ENCODE data around the gene CCK.

CCK gene

DNA sequence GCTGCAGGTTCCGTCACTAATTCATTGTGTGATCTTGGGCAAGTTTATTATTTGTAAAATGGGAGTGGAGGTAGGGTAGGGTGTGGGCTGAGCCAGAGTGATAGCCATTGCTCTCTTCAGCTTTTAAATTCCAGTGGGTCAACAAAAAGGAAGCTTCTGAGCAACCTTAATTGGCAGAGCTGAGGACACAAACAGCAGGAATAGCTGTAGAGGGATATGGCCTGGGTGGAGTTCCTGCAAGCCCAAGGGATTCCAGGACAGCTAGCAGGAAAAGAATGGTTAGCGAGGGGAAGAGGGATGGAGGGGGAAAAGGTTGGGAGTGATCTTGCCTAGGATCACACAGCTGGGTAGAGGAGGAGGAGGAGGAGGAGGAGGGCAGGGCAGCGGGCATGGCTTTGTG, 11.4 kb downstream of the CCK start:
- Histone ChIP-seq H3K27me3 (ENCODE audit: control insufficient read depth in 5 of 5, insufficient read depth in 4 of 5, low read length in 5 of 5) (peaks cover 0 to 10% (median 3%) of the 10 kb centered on the region in 5 donors), H3K9ac (ENCODE audit: low read length in 5 of 5) (no peak overlapping the region), H3K4me1 (ENCODE audit: control insufficient read depth in 5 of 5, insufficient read depth in 5 of 5, low read length in 5 of 5) (no peaks in the 10 kb centered on the region), H3K4me3 (ENCODE audit: low read depth in 1 of 5, low read length in 5 of 5) (no peak overlapping the region), H3K36me3 (ENCODE audit: control insufficient read depth in 5 of 5, insufficient read depth in 5 of 5, low read length in 5 of 5) (no peaks in the 10 kb centered on the region), H3K27ac (ENCODE audit: low read depth, low read length) (no peak overlapping the region), H3K9me3 (ENCODE audit: control insufficient read depth in 5 of 5, low read length in 5 of 5) (no peaks in the 10 kb centered on the region)

DNA sequence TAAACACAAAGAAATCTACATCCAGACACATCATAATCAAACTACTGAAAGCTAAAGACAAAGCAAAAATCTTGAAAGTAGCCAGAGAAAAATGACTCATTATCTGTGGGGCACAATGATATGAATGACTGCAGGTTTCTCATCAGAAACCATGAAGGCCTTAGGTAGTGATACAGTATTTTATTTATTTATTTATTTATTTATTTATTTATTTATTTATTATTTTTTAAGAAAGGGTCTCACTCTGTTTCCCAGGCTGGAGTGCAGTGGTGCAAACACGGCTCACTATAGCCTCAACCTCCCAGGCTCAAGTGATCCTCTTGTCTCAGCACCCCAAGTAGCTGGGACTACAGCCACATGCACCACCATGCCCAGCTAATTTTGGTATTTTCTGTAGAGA, 15.2 kb downstream of the CCK start:
- H3K9me3 ChIP-seq (ENCODE audit: control insufficient read depth in 5 of 5, low read length in 5 of 5): no peaks in the 10 kb centered on the region
- peaks cover 0 to 9% (median 0%) of the 10 kb centered on the region in 5 donors for H3K27me3 ChIP-seq (ENCODE audit: control insufficient read depth in 5 of 5, insufficient read depth in 4 of 5, low read length in 5 of 5)
- H3K4me1 ChIP-seq (ENCODE audit: control insufficient read depth in 5 of 5, insufficient read depth in 5 of 5, low read length in 5 of 5): peaks cover 0 to 4% (median 0%) of the 10 kb centered on the region in 5 donors
- no peak overlapping the region for H3K4me3 ChIP-seq (ENCODE audit: low read depth in 1 of 5, low read length in 5 of 5)
- no peak overlapping the region for H3K9ac ChIP-seq (ENCODE audit: low read length in 5 of 5)
- no peak overlapping the region for H3K27ac ChIP-seq (ENCODE audit: low read depth, low read length)
- no peaks in the 10 kb centered on the region for H3K36me3 ChIP-seq (ENCODE audit: control insufficient read depth in 5 of 5, insufficient read depth in 5 of 5, low read length in 5 of 5)

DNA sequence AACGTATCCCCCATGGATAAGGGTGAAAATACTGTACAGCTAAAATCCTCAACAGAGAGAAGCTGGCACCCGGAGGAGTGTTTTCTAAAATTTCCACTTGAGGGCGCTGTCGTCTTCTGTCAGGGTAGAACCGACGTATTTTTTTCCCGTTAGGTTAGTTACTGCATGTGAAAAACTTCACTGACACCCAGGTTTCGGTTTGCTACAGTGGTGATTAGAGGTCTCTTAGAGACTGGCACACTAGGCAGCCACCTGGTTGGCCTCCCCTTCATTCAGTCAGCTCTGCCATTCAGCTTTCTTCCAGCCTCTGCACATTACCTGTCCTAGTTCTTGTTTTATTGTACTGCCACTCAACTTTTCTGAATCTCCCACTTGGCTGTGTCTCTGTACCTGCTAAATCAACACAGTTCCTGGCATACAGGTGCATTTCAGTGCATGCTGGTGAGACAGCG, 18.4 kb downstream of the CCK start:
- H3K27ac ChIP-seq (ENCODE audit: low read depth, low read length): no peak overlapping the region
- no peaks in the 10 kb centered on the region for H3K9me3 ChIP-seq (ENCODE audit: control insufficient read depth in 5 of 5, low read length in 5 of 5)
- no peak overlapping the region for H3K9ac ChIP-seq (ENCODE audit: low read length in 5 of 5)
- no peaks in the 10 kb centered on the region for H3K36me3 ChIP-seq (ENCODE audit: control insufficient read depth in 5 of 5, insufficient read depth in 5 of 5, low read length in 5 of 5)
- peaks cover 0 to 9% (median 3%) of the 10 kb centered on the region in 5 donors for H3K27me3 ChIP-seq (ENCODE audit: control insufficient read depth in 5 of 5, insufficient read depth in 4 of 5, low read length in 5 of 5)
- peaks cover 0 to 4% (median 0%) of the 10 kb centered on the region in 5 donors for H3K4me1 ChIP-seq (ENCODE audit: control insufficient read depth in 5 of 5, insufficient read depth in 5 of 5, low read length in 5 of 5)
- peak overlapping the region in 1 of 5 donors; percentile 11 for H3K4me3 ChIP-seq (ENCODE audit: low read depth in 1 of 5, low read length in 5 of 5)

DNA sequence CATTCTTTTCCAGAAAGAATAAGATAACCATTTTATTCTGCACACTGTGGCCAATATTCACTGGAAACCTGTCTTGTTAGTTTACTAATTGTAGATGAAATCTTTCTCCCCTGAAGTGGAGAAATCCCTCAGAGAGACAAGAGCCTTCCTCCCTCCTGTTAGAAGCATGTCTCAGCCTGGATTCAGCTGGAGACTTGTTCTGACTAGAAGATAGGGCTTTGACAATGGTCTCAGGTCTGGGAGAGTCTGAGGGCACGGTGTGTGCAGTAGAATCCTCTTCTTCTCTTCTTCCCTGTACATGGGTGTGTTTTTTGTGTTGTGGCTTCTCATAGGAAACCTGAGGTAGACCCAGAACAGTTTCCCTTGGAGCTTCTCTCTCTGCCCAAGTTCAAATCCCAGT, 19.9 kb downstream of the CCK start:
- H3K4me3 ChIP-seq (ENCODE audit: low read depth in 1 of 5, low read length in 5 of 5): no peak overlapping the region
- H3K27ac ChIP-seq (ENCODE audit: low read depth, low read length): no peak overlapping the region
- H3K27me3 ChIP-seq (ENCODE audit: control insufficient read depth in 5 of 5, insufficient read depth in 4 of 5, low read length in 5 of 5): peaks cover 0 to 9% (median 3%) of the 10 kb centered on the region in 5 donors
- H3K9me3 ChIP-seq (ENCODE audit: control insufficient read depth in 5 of 5, low read length in 5 of 5): no peaks in the 10 kb centered on the region
- no peak overlapping the region for H3K9ac ChIP-seq (ENCODE audit: low read length in 5 of 5)
- H3K36me3 ChIP-seq (ENCODE audit: control insufficient read depth in 5 of 5, insufficient read depth in 5 of 5, low read length in 5 of 5): no peaks in the 10 kb centered on the region
- peaks cover 0 to 4% (median 0%) of the 10 kb centered on the region in 5 donors for H3K4me1 ChIP-seq (ENCODE audit: control insufficient read depth in 5 of 5, insufficient read depth in 5 of 5, low read length in 5 of 5)

DNA sequence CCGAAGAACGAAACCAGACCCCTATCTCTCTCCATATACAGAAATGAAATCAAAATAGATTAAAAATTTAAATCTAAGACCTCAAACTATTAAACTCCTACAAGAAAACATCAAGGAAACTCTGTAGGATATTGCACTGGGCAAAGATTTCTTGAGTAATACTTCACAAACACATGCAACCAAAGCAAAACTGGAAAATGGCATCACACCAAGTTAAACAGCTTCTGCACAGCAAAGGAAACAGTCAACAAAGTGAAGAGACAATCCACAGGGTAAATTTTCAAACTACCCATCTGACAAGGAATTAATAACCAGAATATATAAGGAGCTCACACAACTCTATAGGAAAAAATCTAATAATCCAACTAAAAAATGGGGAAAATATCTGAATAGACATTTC, 29.4 kb downstream of the CCK start:
- no peaks in the 10 kb centered on the region for H3K36me3 ChIP-seq (ENCODE audit: control insufficient read depth in 5 of 5, insufficient read depth in 5 of 5, low read length in 5 of 5)
- no peaks in the 10 kb centered on the region for H3K4me1 ChIP-seq (ENCODE audit: control insufficient read depth in 5 of 5, insufficient read depth in 5 of 5, low read length in 5 of 5)
- peaks cover 6 to 9% (median 8%) of the 10 kb centered on the region in 5 donors for H3K9me3 ChIP-seq (ENCODE audit: control insufficient read depth in 5 of 5, low read length in 5 of 5)
- H3K4me3 ChIP-seq (ENCODE audit: low read depth in 1 of 5, low read length in 5 of 5): no peak overlapping the region
- H3K27ac ChIP-seq (ENCODE audit: low read depth, low read length): no peak overlapping the region
- H3K9ac ChIP-seq (ENCODE audit: low read length in 5 of 5): no peak overlapping the region
- no peaks in the 10 kb centered on the region for H3K27me3 ChIP-seq (ENCODE audit: control insufficient read depth in 5 of 5, insufficient read depth in 4 of 5, low read length in 5 of 5)

DNA sequence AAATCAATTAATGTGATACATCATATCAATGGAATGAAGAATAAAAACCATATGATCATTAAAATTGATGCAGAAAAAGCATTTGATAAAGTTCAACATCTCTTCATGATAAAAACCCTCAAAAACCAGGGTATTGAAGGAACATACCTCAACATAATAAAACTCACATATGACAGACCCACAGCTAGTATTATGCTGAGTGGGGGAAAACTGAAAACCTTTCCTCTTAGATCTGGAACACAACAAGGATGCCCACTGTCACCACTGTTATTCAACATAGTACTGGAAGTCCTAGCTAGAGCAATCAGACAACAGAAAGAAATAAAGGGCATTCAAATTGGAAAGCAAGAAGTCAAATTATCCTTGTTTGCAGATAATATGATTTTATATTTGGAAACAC, 30.5 kb downstream of the CCK start:
- Histone ChIP-seq H3K9ac (ENCODE audit: low read length in 5 of 5) (no peak overlapping the region), H3K9me3 (ENCODE audit: control insufficient read depth in 5 of 5, low read length in 5 of 5) (peaks cover 6 to 9% (median 8%) of the 10 kb centered on the region in 5 donors), H3K4me1 (ENCODE audit: control insufficient read depth in 5 of 5, insufficient read depth in 5 of 5, low read length in 5 of 5) (no peaks in the 10 kb centered on the region), H3K36me3 (ENCODE audit: control insufficient read depth in 5 of 5, insufficient read depth in 5 of 5, low read length in 5 of 5) (no peaks in the 10 kb centered on the region), H3K27me3 (ENCODE audit: control insufficient read depth in 5 of 5, insufficient read depth in 4 of 5, low read length in 5 of 5) (no peaks in the 10 kb centered on the region), H3K4me3 (ENCODE audit: low read depth in 1 of 5, low read length in 5 of 5) (no peak overlapping the region), H3K27ac (ENCODE audit: low read depth, low read length) (no peak overlapping the region)

DNA sequence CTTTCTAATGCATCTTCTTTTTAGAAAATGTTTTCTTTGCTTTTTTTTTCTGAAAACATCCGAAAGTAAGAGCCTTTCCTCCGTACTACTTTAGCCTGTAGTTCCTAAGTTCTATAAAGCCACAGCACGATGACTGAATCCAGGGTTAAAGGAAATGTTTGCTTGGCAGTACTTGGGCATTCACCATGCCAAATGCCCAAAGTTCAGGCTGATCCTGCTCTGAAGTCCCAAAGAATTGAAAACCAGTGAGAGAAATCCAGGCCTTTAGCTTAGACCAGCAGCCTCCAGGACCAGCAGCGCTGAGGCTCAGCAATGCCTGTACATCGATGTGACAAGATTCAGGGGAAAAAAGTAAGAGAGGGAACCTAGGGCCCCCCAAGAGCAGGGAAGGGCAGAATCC, 35.1 kb downstream of the CCK start:
- Histone ChIP-seq H3K9me3 (ENCODE audit: control insufficient read depth in 5 of 5, low read length in 5 of 5) (no peaks in the 10 kb centered on the region), H3K4me1 (ENCODE audit: control insufficient read depth in 5 of 5, insufficient read depth in 5 of 5, low read length in 5 of 5) (peaks cover 0 to 7% (median 3%) of the 10 kb centered on the region in 5 donors), H3K27me3 (ENCODE audit: control insufficient read depth in 5 of 5, insufficient read depth in 4 of 5, low read length in 5 of 5) (no peaks in the 10 kb centered on the region), H3K9ac (ENCODE audit: low read length in 5 of 5) (no peak overlapping the region), H3K4me3 (ENCODE audit: low read depth in 1 of 5, low read length in 5 of 5) (no peak overlapping the region), H3K36me3 (ENCODE audit: control insufficient read depth in 5 of 5, insufficient read depth in 5 of 5, low read length in 5 of 5) (peaks cover 0 to 6% (median under 1%) of the 10 kb centered on the region in 5 donors), H3K27ac (ENCODE audit: low read depth, low read length) (no peak overlapping the region)

DNA sequence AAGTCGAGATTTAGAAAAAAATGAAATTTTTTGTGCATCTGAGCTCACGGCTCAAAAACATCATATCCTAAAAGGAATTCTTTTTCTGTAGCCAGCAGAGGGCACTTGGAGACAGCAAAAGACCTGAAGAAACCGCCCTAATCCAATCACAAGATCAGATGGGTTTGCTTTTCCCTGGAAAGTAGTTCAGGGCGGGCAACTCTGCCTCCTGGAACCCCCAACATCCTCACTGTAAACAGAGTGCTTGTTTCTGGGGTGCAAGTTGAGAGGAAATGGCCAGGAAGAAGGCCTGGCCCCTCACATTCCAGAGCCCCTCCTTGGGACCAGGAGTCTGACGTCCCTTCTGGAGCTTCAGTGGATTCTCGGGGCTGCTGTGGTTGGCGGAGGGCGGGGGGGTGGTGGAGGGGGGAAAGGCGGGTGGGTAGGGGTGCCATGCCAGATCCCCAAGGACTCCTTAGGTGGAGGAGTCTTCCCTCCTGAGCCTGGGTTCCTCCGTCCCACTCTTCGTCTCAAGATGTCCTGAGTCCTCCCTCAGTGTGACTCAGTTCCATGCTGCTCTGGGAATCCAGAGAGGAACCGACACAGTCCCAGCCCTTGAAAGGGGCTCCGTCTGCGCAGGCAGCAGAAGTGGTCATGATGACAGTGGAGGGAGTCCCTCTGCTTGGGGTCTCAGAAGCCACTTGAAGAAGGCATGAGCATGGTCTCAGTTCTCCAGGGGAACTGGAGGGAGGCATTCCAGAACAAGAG, 35.9 kb downstream of the CCK start:
- no peak overlapping the region for H3K27ac ChIP-seq (ENCODE audit: low read depth, low read length)
- peaks cover 2 to 14% (median 3%) of the 10 kb centered on the region in 5 donors for H3K36me3 ChIP-seq (ENCODE audit: control insufficient read depth in 5 of 5, insufficient read depth in 5 of 5, low read length in 5 of 5)
- H3K4me3 ChIP-seq (ENCODE audit: low read depth in 1 of 5, low read length in 5 of 5): peak overlapping the region in 1 of 5 donors; percentile 23
- H3K9ac ChIP-seq (ENCODE audit: low read length in 5 of 5): no peak overlapping the region
- H3K9me3 ChIP-seq (ENCODE audit: control insufficient read depth in 5 of 5, low read length in 5 of 5): no peaks in the 10 kb centered on the region
- peaks cover 0 to 8% (median 3%) of the 10 kb centered on the region in 5 donors for H3K4me1 ChIP-seq (ENCODE audit: control insufficient read depth in 5 of 5, insufficient read depth in 5 of 5, low read length in 5 of 5)
- H3K27me3 ChIP-seq (ENCODE audit: control insufficient read depth in 5 of 5, insufficient read depth in 4 of 5, low read length in 5 of 5): no peaks in the 10 kb centered on the region

DNA sequence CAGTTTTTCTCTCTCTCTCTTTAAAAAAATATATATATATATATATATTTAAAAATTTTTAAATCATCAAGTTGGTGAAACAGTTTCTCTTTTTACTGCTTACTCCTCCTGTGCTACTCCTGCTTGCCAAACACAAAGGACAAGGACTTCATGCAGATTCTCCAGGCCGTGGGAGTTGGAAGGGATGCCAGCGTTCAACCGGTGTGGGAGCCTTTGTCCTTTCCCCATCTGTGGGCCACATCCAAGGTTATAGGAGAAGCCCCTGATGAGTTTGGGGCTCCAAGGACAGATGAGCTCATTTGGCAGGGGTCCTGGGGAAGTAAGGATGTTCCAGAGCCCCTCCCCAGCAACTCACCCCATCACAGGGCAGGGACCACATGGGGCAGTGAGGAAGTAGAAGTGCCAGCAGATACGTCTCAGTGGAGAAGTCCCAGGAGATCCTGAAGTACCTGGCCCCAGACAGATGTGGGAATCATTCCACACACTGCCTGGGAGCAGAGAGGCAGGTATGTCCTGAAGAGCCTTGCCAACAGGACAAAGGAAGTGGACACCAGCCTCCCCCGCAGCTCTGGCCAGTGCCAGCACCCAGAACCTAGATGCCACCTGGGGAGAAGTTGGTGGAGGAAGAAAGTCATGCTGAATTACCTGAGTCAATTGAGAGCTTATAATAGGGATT, 36.6 kb downstream of the CCK start:
- Histone ChIP-seq H3K4me3 (ENCODE audit: low read depth in 1 of 5, low read length in 5 of 5) (no peak overlapping the region), H3K9me3 (ENCODE audit: control insufficient read depth in 5 of 5, low read length in 5 of 5) (no peaks in the 10 kb centered on the region), H3K36me3 (ENCODE audit: control insufficient read depth in 5 of 5, insufficient read depth in 5 of 5, low read length in 5 of 5) (peaks cover 3 to 21% (median 3%) of the 10 kb centered on the region in 5 donors), H3K27ac (ENCODE audit: low read depth, low read length) (no peak overlapping the region), H3K4me1 (ENCODE audit: control insufficient read depth in 5 of 5, insufficient read depth in 5 of 5, low read length in 5 of 5) (peaks cover 0 to 13% (median 10%) of the 10 kb centered on the region in 5 donors), H3K9ac (ENCODE audit: low read length in 5 of 5) (peak overlapping the region in 1 of 5 donors; percentile 20), H3K27me3 (ENCODE audit: control insufficient read depth in 5 of 5, insufficient read depth in 4 of 5, low read length in 5 of 5) (no peaks in the 10 kb centered on the region)

DNA sequence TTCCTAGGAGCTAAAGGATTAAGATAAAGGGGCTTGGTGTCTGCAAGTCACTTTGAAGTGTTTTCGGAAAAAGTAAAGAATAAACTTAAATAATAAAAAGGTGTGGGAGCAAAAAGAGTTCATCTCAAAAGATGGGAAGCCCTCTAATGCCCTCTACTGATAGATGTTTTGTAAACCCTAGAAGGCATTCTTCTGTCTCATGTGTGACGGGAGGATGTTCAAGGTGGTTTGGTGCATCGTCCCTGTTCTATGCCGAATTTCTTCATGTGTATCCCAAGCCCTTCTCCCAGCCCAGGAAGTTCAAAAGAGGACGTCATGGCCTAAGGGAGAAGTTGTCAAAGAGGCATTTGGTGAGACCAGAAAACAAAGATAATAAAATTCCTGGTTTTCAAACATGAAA, 37.2 kb downstream of the CCK start:
- no peaks in the 10 kb centered on the region for H3K27me3 ChIP-seq (ENCODE audit: control insufficient read depth in 5 of 5, insufficient read depth in 4 of 5, low read length in 5 of 5)
- H3K27ac ChIP-seq (ENCODE audit: low read depth, low read length): no peak overlapping the region
- H3K36me3 ChIP-seq (ENCODE audit: control insufficient read depth in 5 of 5, insufficient read depth in 5 of 5, low read length in 5 of 5): peaks cover 6 to 27% (median 9%) of the 10 kb centered on the region in 5 donors
- H3K9ac ChIP-seq (ENCODE audit: low read length in 5 of 5): no peak overlapping the region
- no peak overlapping the region for H3K4me3 ChIP-seq (ENCODE audit: low read depth in 1 of 5, low read length in 5 of 5)
- H3K4me1 ChIP-seq (ENCODE audit: control insufficient read depth in 5 of 5, insufficient read depth in 5 of 5, low read length in 5 of 5): peaks cover 0 to 19% (median 16%) of the 10 kb centered on the region in 5 donors
- H3K9me3 ChIP-seq (ENCODE audit: control insufficient read depth in 5 of 5, low read length in 5 of 5): no peaks in the 10 kb centered on the region
